Measurements from ENCODE around the gene GNAQ. TPM values are rescaled to one million over a fixed set of nuclear protein-coding genes. Genes with fewer than 3 reads are reported as not detected.

The GNAQ gene
- total RNA-seq, 1 donor from 2014 or later, result 64.9 TPM

DNA sequence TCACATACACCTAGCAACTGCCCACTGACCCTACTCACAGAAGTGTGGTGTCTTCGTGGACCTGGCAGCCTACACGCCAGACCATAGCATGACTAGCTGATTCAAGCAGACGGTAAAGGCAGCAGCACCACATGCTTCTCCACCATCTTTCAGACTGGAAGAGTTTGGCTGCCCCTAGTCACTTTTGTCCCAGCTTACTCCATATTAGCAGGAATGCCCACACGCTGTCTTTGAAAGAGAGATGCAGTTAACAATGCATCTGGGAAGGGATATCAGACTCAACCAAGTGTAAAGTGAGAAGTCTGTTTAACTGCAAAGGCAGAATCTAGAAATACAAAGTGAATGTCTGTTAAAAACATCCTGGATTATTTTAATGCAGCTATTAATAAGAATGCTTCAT is 206.2 kb downstream of the GNAQ start:
- no peak for TF ChIP-seq CTCF (IDR thresholded peaks at IDR 0.05; ENCODE audit: unreplicated experiment)
- Mint-ChIP-seq H3K4me1 (ENCODE audit: low read depth) (peaks cover 9% of the 10 kb centered on the region), H3K9me3 (ENCODE audit: low read depth) (peaks cover 3% of the 10 kb centered on the region), H3K4me3 (ENCODE audit: low read depth) (no peak overlapping the region), H3K27me3 (no peaks in the 10 kb centered on the region), H3K36me3 (ENCODE audit: insufficient read depth) (peaks cover 2% of the 10 kb centered on the region), H3K27ac (no peak overlapping the region)
- DNase-seq (ENCODE audit: low spot score, unreplicated experiment), result no peak

DNA sequence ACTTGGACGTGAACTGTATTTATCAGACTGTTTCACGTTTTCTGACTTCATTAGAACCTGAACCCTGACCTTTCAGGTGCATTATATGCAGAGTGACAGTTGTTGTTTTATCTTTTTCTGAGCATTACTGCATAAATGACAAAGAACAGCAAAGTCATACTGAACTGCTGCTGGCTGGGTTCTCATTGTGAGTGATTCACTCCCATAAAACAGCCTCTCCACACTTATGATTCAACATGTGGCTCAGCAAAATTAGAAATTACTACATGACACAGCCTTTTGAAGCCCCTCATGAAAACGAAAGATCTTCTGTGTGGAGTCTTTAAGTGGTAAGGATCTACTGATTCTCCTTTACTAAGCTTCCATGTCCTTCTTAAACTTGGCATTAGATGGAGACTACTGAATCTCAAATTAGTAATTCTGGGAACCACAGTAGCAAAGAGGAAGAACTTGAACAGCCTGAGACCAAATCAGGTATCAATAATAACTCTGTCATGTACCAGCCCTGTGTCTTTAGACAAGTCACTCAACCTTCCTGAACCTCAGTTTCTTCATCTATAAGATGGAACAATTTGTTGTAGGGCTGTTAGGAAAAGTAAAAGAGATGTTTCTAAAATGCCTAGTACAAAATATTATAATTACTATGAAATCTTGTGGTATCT is 211.2 kb downstream of the GNAQ start:
- Mint-ChIP-seq H3K27ac (peak overlapping the region; percentile 12), H3K9me3 (ENCODE audit: low read depth) (peaks cover 3% of the 10 kb centered on the region), H3K4me3 (ENCODE audit: low read depth) (no peak overlapping the region), H3K36me3 (ENCODE audit: insufficient read depth) (peaks cover 4% of the 10 kb centered on the region), H3K4me1 (ENCODE audit: low read depth) (peaks cover 5% of the 10 kb centered on the region), H3K27me3 (no peaks in the 10 kb centered on the region)
- DNase-seq (ENCODE audit: low spot score, unreplicated experiment), result no peak
- TF ChIP-seq CTCF (IDR thresholded peaks at IDR 0.05; ENCODE audit: unreplicated experiment), result no peak

- H3K4me3 Mint-ChIP-seq (ENCODE audit: low read depth), result no peak overlapping the region
- H3K4me1 Mint-ChIP-seq (ENCODE audit: low read depth), result peaks cover 5% of the 10 kb centered on the region
- DNase-seq (ENCODE audit: low spot score, unreplicated experiment), result no peak
- H3K9me3 Mint-ChIP-seq (ENCODE audit: low read depth), result peaks cover 3% of the 10 kb centered on the region
- no peak overlapping the region for H3K27ac Mint-ChIP-seq
- no peaks in the 10 kb centered on the region for H3K27me3 Mint-ChIP-seq
- peaks cover 4% of the 10 kb centered on the region for H3K36me3 Mint-ChIP-seq (ENCODE audit: insufficient read depth)
- TF ChIP-seq CTCF (IDR thresholded peaks at IDR 0.05; ENCODE audit: unreplicated experiment), result no peak
These were observed 212.0 kb downstream of the GNAQ start for GRCh38 chr9:77819657-77820056.

- Mint-ChIP-seq H3K27me3 (no peaks in the 10 kb centered on the region), H3K4me1 (ENCODE audit: low read depth) (peaks cover 14% of the 10 kb centered on the region), H3K4me3 (ENCODE audit: low read depth) (no peak overlapping the region), H3K27ac (peak overlapping the region; percentile 23), H3K9me3 (ENCODE audit: low read depth) (no peaks in the 10 kb centered on the region), H3K36me3 (ENCODE audit: insufficient read depth) (peaks cover 2% of the 10 kb centered on the region)
- TF ChIP-seq CTCF (IDR thresholded peaks at IDR 0.05; ENCODE audit: unreplicated experiment), result no peak
- DNase-seq (ENCODE audit: low spot score, unreplicated experiment), result no peak
These were observed 213.9 kb downstream of the GNAQ start for GRCh38 chr9:77817590-77818311.

- Mint-ChIP-seq H3K4me1 (ENCODE audit: low read depth) (peaks cover 14% of the 10 kb centered on the region), H3K36me3 (ENCODE audit: insufficient read depth) (peaks cover 2% of the 10 kb centered on the region), H3K27me3 (no peaks in the 10 kb centered on the region), H3K4me3 (ENCODE audit: low read depth) (no peak overlapping the region), H3K9me3 (ENCODE audit: low read depth) (no peaks in the 10 kb centered on the region), H3K27ac (no peak overlapping the region)
- DNase-seq (ENCODE audit: low spot score, unreplicated experiment), result no peak
- no peak for TF ChIP-seq CTCF (IDR thresholded peaks at IDR 0.05; ENCODE audit: unreplicated experiment)
These were observed 214.8 kb downstream of the GNAQ start for GRCh38 chr9:77816641-77817341.

Data from progenitor cell of endocrine pancreas (in vitro differentiated cells).